Hepatic stellate cell (primary cell): Measurements from ENCODE around the gene FKBP9.
A peak's percentile ranks its signal among the peaks of the same experiment; 100 is the strongest.
"Not testable (repeated sequence)": the region's sequence is repeated elsewhere in the genome, so short reads cannot be mapped to it uniquely, and the experiment has no call there.

Experiments used
- DNase-seq: peaks from one replicate; pipeline ENCODE4 v3.0.0; 2011; ENCODE audit warnings: low spot score

Gene FKBP9

GRCh38 chr7:32952876-32953275 lies 4.4 kb upstream of the FKBP9 start:
- no peak for DNase-seq

GRCh38 chr7:32958046-32959025 lies 1.1 kb downstream of the FKBP9 start:
- DNase-seq: peak; percentile 59

GRCh38 chr7:32963880-32964301 lies 6.7 kb downstream of the FKBP9 start:
- not testable (repeated sequence) for DNase-seq

- not testable (repeated sequence) for DNase-seq
These were observed 7.4 kb downstream of the FKBP9 start for GRCh38 chr7:32964461-32965159.

- not testable (repeated sequence) for DNase-seq
These were observed 9.4 kb downstream of the FKBP9 start for GRCh38 chr7:32966489-32967267.

- not testable (repeated sequence) for DNase-seq
These were observed 10.0 kb downstream of the FKBP9 start for GRCh38 chr7:32967268-32967582.

- DNase-seq: not testable (repeated sequence)
These were observed 14.7 kb downstream of the FKBP9 start for GRCh38 chr7:32971967-32972366.

- not testable (repeated sequence) for DNase-seq
These were observed 19.9 kb downstream of the FKBP9 start for GRCh38 chr7:32977159-32977558.

- DNase-seq: not testable (repeated sequence)
These were observed 22.0 kb downstream of the FKBP9 start for GRCh38 chr7:32979246-32979645.

- not testable (repeated sequence) for DNase-seq
These were observed 22.7 kb downstream of the FKBP9 start for GRCh38 chr7:32979902-32980301.

- not testable (repeated sequence) for DNase-seq
These were observed 30.9 kb downstream of the FKBP9 start for GRCh38 chr7:32988148-32988547.

- not testable (repeated sequence) for DNase-seq
These were observed 33.9 kb downstream of the FKBP9 start for GRCh38 chr7:32991068-32991585.

GRCh38 chr7:32991975-32992700 lies 34.9 kb downstream of the FKBP9 start:
- DNase-seq: not testable (repeated sequence)

- DNase-seq: not testable (repeated sequence)
These were observed 35.5 kb downstream of the FKBP9 start for GRCh38 chr7:32992750-32993149.

GRCh38 chr7:32997956-32998355 lies 40.7 kb downstream of the FKBP9 start:
- not testable (repeated sequence) for DNase-seq

GRCh38 chr7:32998361-32999171 lies 41.3 kb downstream of the FKBP9 start:
- DNase-seq: peak; percentile 27

GRCh38 chr7:32999380-32999779 lies 42.1 kb downstream of the FKBP9 start:
- not testable (repeated sequence) for DNase-seq

GRCh38 chr7:33003111-33003510 lies 45.9 kb downstream of the FKBP9 start:
- DNase-seq: not testable (repeated sequence)

- not testable (repeated sequence) for DNase-seq
These were observed 46.9 kb downstream of the FKBP9 start for GRCh38 chr7:33004104-33004616.

- DNase-seq: not testable (repeated sequence)
These were observed 48.0 kb downstream of the FKBP9 start for GRCh38 chr7:33005193-33005592.
